Loucy (cell line): ENCODE measurements around the gene SEMA6A.

Source experiments
- EZH2phosphoT487 ChIP-seq: fragments of 200-600 bp; IDR thresholded peaks from 2 replicates; pipeline ENCODE4 v1.6.1; 2018; ENCODE audit warnings: antibody characterized with exemption, mild to moderate bottlenecking, moderate library complexity, borderline replicate concordance
- TF ChIP-seq, protein P1 (sequence below): fragments of 200-600 bp; sonication (generic); conservative IDR thresholded peaks from 2 replicates; pipeline ENCODE4 v1.5.1; 2014; ENCODE audit warnings: mild to moderate bottlenecking, antibody characterized with exemption, low read length

- TF ChIP-seq, protein P1, sequence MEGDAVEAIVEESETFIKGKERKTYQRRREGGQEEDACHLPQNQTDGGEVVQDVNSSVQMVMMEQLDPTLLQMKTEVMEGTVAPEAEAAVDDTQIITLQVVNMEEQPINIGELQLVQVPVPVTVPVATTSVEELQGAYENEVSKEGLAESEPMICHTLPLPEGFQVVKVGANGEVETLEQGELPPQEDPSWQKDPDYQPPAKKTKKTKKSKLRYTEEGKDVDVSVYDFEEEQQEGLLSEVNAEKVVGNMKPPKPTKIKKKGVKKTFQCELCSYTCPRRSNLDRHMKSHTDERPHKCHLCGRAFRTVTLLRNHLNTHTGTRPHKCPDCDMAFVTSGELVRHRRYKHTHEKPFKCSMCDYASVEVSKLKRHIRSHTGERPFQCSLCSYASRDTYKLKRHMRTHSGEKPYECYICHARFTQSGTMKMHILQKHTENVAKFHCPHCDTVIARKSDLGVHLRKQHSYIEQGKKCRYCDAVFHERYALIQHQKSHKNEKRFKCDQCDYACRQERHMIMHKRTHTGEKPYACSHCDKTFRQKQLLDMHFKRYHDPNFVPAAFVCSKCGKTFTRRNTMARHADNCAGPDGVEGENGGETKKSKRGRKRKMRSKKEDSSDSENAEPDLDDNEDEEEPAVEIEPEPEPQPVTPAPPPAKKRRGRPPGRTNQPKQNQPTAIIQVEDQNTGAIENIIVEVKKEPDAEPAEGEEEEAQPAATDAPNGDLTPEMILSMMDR = no peak
- no peak for TF ChIP-seq EZH2phosphoT487
These were observed 155.4 kb downstream of the SEMA6A start for GRCh38 chr5:116419258-116419657.
